ENCODE data around the gene APBB2. TPM values are rescaled to one million over a fixed set of nuclear protein-coding genes. Genes with fewer than 3 reads are reported as not detected.

Gene APBB2
- total and polyA plus RNA-seq, 2 of the 4 experiments (the other 2 are of a cell fraction), result 47.9 to 75.5 TPM

DNA sequence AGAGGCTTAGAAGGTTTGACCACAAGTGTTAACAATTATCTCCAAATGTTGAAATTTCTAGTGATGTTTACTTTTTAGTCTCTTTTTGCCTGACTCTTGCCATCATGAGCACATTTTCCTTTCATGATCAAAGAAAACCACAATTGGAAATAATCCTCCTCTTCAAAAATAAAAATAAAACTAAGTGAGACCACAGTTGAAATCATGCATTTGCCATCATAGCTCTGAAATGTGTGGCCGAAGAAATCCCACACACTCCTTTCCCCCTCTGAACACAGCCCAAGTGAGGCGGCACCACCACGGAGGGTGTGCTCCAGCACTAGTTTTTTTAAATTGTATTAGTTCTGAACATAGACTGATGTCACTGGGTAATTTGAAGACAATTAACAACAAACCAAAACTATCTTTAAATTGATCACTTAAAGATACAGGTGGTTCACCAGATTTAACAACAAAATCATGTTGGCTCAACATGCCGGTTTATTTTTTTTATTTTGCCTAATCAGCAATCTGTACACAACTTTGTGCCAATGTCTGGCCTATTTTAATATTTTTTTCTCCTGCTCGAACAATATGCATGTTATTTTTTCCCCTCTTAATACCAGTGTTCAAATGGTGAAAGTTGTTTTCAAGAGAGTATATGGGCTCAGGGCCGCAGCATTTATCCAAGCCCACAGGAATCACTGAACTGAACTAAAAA lies 17.6 kb downstream of the APBB2 start:
- peaks cover 14% of the 10 kb centered on the region; the same call in 1 of the 2 replicates for H4K20me1 ChIP-seq (ENCODE audit: insufficient read depth, low read length)
- peaks cover 5% of the 10 kb centered on the region; the same call in 1 of the 2 replicates for H3K9me1 ChIP-seq (ENCODE audit: insufficient read depth, low read length)
- TF ChIP-seq MAZ (IDR thresholded peaks at IDR 0.05; ENCODE audit: borderline replicate concordance, low read depth, low read length) (no peak), MAFK (IDR thresholded peaks at IDR 0.05; ENCODE audit: low read depth, low read length) (peak; percentile 92)
- CTCF ChIA-PET, result no interaction called here
- intact Hi-C loops (cut with micrococcal nuclease) (no loop called here), in situ Hi-C loops (cut with MboI; ENCODE audit: low sequenced_read_pairs) (no loop called here), dilution Hi-C loops (cut with HindIII; ENCODE audit: low sequenced_read_pairs, unreplicated experiment) (no loop called here)
- H3K36me3 ChIP-seq (ENCODE audit: control insufficient read depth, insufficient read depth, low read length), result no peaks in the 10 kb centered on the region
- no CpG with 5 or more reads among the region's 6 CpGs for WGBS, 2 experiments (ENCODE audit: extremely low coverage in 2 of 2, insufficient read length in 1 of 2)
- no peak overlapping the region for H3K18ac ChIP-seq (ENCODE audit: low read depth, low read length)
- H3K56ac ChIP-seq (ENCODE audit: extremely low read depth, insufficient read depth, low read length), result no peak overlapping the region
- H2AK5ac ChIP-seq (ENCODE audit: low read depth, low read length), result no peak overlapping the region
- peaks cover 2% of the 10 kb centered on the region; the same call in 1 of the 2 replicates for H3K4me1 ChIP-seq (ENCODE audit: control insufficient read depth, insufficient read depth, low read length)
- H3K9me3 ChIP-seq (ENCODE audit: control insufficient read depth, insufficient read depth, low read length), result no peaks in the 10 kb centered on the region
- H2BK120ac ChIP-seq (ENCODE audit: low read depth, low read length), result no peak overlapping the region
- no peak overlapping the region for H2AFZ ChIP-seq (replicated peaks; ENCODE audit: low read length, poor library complexity)
- H4K8ac ChIP-seq (ENCODE audit: low read depth in 2 of 2, low read length in 2 of 2), result no peak overlapping the region
- no peak overlapping the region for H3K27ac ChIP-seq (ENCODE audit: insufficient read depth, low read length)
- no peak overlapping the region for H4K91ac ChIP-seq (ENCODE audit: insufficient read depth, low read depth, low read length)
- H3K4ac ChIP-seq (ENCODE audit: low read depth, low read length), result no peak overlapping the region
- no peak overlapping the region for H3K4me3 ChIP-seq (ENCODE audit: insufficient read depth, low read depth, low read length)
- no peaks in the 10 kb centered on the region for H3K27me3 ChIP-seq (ENCODE audit: control insufficient read depth, insufficient read depth, low read length)
- H2BK15ac ChIP-seq (ENCODE audit: low read depth, low read length), result no peak overlapping the region
- H3K79me1 ChIP-seq (ENCODE audit: low read depth in 1 of 2, low read length in 2 of 2), result peaks cover 38 to 59% of the 10 kb centered on the region in 2 experiments
- no peak overlapping the region for H2BK20ac ChIP-seq (ENCODE audit: low read depth, low read length)
- POLR2A ChIA-PET (ENCODE audit: unreplicated experiment), result no interaction called here
- BruUV-seq (replicated peaks), result no TSS peak
- DNase-seq, result no peak
- no peak overlapping the region for H3K9ac ChIP-seq (ENCODE audit: low read depth, low read length)
- H3K23ac ChIP-seq (ENCODE audit: low read depth, low read length), result no peak overlapping the region
- peak overlapping the region; percentile 47; the same call in 1 of the 2 replicates for H3K4me2 ChIP-seq (ENCODE audit: low read depth, low read length)
- no peak overlapping the region for H4K5ac ChIP-seq (ENCODE audit: low read depth, low read length)
- H2AK9ac ChIP-seq (replicated peaks; ENCODE audit: low read depth, low read length, poor library complexity), result no peak overlapping the region
- no peak overlapping the region for H3K14ac ChIP-seq (replicated peaks; ENCODE audit: low read depth, low read length)
- ATAC-seq (ENCODE audit: low read depth), result 0 out of 2 replicates have a peak, but pooled peaks have one; percentile 11
- H2BK5ac ChIP-seq (ENCODE audit: low read depth, low read length, poor library complexity, severe bottlenecking), result no peak overlapping the region

All from IMR-90 (cell line).